Activated T-helper 2 cell treated with anti-CD3 and anti-CD28 coated beads, Interferon-gamma antibody, Interleukin-2, Interleukin-4, amounts not matched to agents 10 μg/mL and 5 μg/mL and 100 μg/mL, durations not matched to agents 14 hours and 24 hours and 36 hours (primary cell): ENCODE results near the gene OR2AE1. TPM values are rescaled to one million over a fixed set of nuclear protein-coding genes. Genes with fewer than 3 reads are reported as not detected.

Experiments
- DNase-seq: peaks from one replicate; pipeline ENCODE4 v3.0.0; 2021; ENCODE audit warnings: low spot score
- H3K27ac Mint-ChIP-seq: one replicate; pipeline ENCODE4 v1.8.0; 2021; ENCODE audit warnings: mixed read lengths
- H3K27me3 Mint-ChIP-seq: one replicate; pipeline ENCODE4 v1.8.0; 2021; ENCODE audit warnings: low read depth, mixed read lengths
- H3K36me3 Mint-ChIP-seq: one replicate; pipeline ENCODE4 v1.8.0; 2021; ENCODE audit warnings: low read depth, mixed read lengths
- H3K4me1 Mint-ChIP-seq: one replicate; pipeline ENCODE4 v1.8.0; 2021; ENCODE audit warnings: low read depth, mixed read lengths
- H3K4me3 Mint-ChIP-seq: one replicate; pipeline ENCODE4 v1.8.0; 2021; ENCODE audit warnings: low read depth, mild to moderate bottlenecking, moderate library complexity, mixed read lengths
- H3K9me3 Mint-ChIP-seq: one replicate; pipeline ENCODE4 v1.8.0; 2021; ENCODE audit warnings: mixed read lengths
- intact Hi-C: fragments of 100-400 bp; cut with micrococcal nuclease; formaldehyde crosslinking; loops from one replicate; pipeline ENCODE4 v1.15.1; 2023
- total RNA-seq: library from RNA; stranded (reverse); gene quantifications from 2 replicates; pipeline ENCODE4 v1.2.3, GENCODE V29; 2022

The OR2AE1 gene
- total RNA-seq: 0.23 and 0.46 TPM in 2 replicates

DNA sequence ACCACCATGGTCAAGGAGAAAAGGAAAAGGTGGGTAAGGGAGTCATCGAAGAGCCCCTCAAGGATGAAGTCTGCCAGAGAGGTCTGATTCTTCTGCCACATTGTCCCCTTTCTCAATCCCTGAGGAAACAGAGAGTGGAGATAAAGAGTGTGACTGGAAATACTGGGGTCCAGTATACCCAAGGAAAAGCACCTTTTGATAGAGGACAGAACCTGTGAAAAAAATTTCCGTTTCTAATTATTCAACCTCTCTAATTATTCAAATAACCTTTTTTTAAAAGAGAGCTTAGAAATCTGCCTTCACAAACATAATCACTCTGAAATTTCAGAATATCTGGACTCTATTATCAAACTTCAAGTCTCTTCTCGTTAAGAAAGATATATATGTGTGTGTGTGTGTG is at the start of gene OR2AE1:
OR2AE1 (minus strand) TSS at position 101 of the 400 bp plus-strand sequence; CDS start at position 101, 0 bp downstream.
- no peaks in the 10 kb centered on the region for H3K9me3 Mint-ChIP-seq
- H3K4me3 Mint-ChIP-seq: no peak within 1 kb of the TSS
- H3K4me1 Mint-ChIP-seq: no peaks in the 10 kb centered on the region
- H3K27me3 Mint-ChIP-seq: no peaks in the 10 kb centered on the region
- H3K36me3 Mint-ChIP-seq: no peaks in the 10 kb centered on the region
- H3K27ac Mint-ChIP-seq: no peak within 1 kb of the TSS
- intact Hi-C loops: no loop called here
- no peak for DNase-seq

- no peaks in the 10 kb centered on the region for H3K9me3 Mint-ChIP-seq
- DNase-seq: no peak
- no peak overlapping the region for H3K4me3 Mint-ChIP-seq
- peaks cover 17% of the 10 kb centered on the region for H3K4me1 Mint-ChIP-seq
- peaks cover 35% of the 10 kb centered on the region for H3K27me3 Mint-ChIP-seq
- no peak overlapping the region for H3K27ac Mint-ChIP-seq
- H3K36me3 Mint-ChIP-seq: peaks cover 8% of the 10 kb centered on the region
- intact Hi-C loops: no loop called here
Observed at GRCh38 chr7:99926321-99926720, 49.5 kb upstream of the OR2AE1 start.

GRCh38 chr7:99923200-99923599 is 46.4 kb upstream of the OR2AE1 start:
- H3K27ac Mint-ChIP-seq: no peak overlapping the region

GRCh38 chr7:99920149-99920548 is 43.3 kb upstream of the OR2AE1 start:
- H3K36me3 Mint-ChIP-seq: peaks cover 34% of the 10 kb centered on the region
- H3K27me3 Mint-ChIP-seq: peaks cover 4% of the 10 kb centered on the region
- H3K27ac Mint-ChIP-seq: peak overlapping the region; percentile 94
- DNase-seq: no peak
- intact Hi-C loops: no loop called here
- no peaks in the 10 kb centered on the region for H3K9me3 Mint-ChIP-seq
- H3K4me1 Mint-ChIP-seq: peaks cover 24% of the 10 kb centered on the region
- peak overlapping the region; percentile 96 for H3K4me3 Mint-ChIP-seq

More at GRCh38 chr7:99923200-99923599, 46.4 kb upstream of the OR2AE1 start:
- Mint-ChIP-seq H3K27me3 (peaks cover 27% of the 10 kb centered on the region), H3K4me1 (peaks cover 8% of the 10 kb centered on the region), H3K4me3 (no peak overlapping the region), H3K36me3 (peaks cover 14% of the 10 kb centered on the region), H3K9me3 (no peaks in the 10 kb centered on the region)
- DNase-seq: no peak
- intact Hi-C loops: no loop called here

GRCh38 chr7:99919814-99920112 is 42.9 kb upstream of the OR2AE1 start:
- intact Hi-C loops: loop anchor here (2.0 to 10.0 kb wide), 2 partner anchors 161 to 205 kb away; partner anchors contain the start of genes MBLAC1 and ZNF3
- Mint-ChIP-seq H3K4me1 (peaks cover 26% of the 10 kb centered on the region), H3K4me3 (peak overlapping the region; percentile 96), H3K27me3 (peaks cover 2% of the 10 kb centered on the region), H3K27ac (peak overlapping the region; percentile 94), H3K36me3 (peaks cover 36% of the 10 kb centered on the region), H3K9me3 (no peaks in the 10 kb centered on the region)
- no peak for DNase-seq

- peak within 1 kb of the TSS; percentile 94 for H3K27ac Mint-ChIP-seq
- H3K9me3 Mint-ChIP-seq: no peaks in the 10 kb centered on the region
- peak; percentile 90 for DNase-seq
- H3K4me3 Mint-ChIP-seq: peak within 1 kb of the TSS; percentile 96
- no peaks in the 10 kb centered on the region for H3K27me3 Mint-ChIP-seq
- intact Hi-C loops: loop anchor here (2.0 to 10.0 kb wide), 2 partner anchors 162 to 206 kb away; partner anchors contain the start of genes MBLAC1 and ZNF3
- H3K36me3 Mint-ChIP-seq: peaks cover 36% of the 10 kb centered on the region
- peaks cover 29% of the 10 kb centered on the region for H3K4me1 Mint-ChIP-seq
Observed at GRCh38 chr7:99918959-99919813, 42.4 kb upstream of the OR2AE1 start, which contains the start of gene TRIM4. Gene TRIM4 (minus strand): TSS chr7:99919530. CDS start chr7:99919401, 129 bp downstream.

GRCh38 chr7:99910976-99911375 is 34.1 kb upstream of the OR2AE1 start:
- H3K27ac Mint-ChIP-seq: no peak overlapping the region
- peaks cover 17% of the 10 kb centered on the region for H3K4me1 Mint-ChIP-seq
- H3K27me3 Mint-ChIP-seq: no peaks in the 10 kb centered on the region
- H3K36me3 Mint-ChIP-seq: peaks cover 57% of the 10 kb centered on the region
- no peaks in the 10 kb centered on the region for H3K9me3 Mint-ChIP-seq
- intact Hi-C loops: loop anchor here (5.0 to 10.0 kb wide), 2 partner anchors 36 to 214 kb away; partner anchors contain the start of gene MBLAC1
- no peak overlapping the region for H3K4me3 Mint-ChIP-seq
- no peak for DNase-seq

DNA sequence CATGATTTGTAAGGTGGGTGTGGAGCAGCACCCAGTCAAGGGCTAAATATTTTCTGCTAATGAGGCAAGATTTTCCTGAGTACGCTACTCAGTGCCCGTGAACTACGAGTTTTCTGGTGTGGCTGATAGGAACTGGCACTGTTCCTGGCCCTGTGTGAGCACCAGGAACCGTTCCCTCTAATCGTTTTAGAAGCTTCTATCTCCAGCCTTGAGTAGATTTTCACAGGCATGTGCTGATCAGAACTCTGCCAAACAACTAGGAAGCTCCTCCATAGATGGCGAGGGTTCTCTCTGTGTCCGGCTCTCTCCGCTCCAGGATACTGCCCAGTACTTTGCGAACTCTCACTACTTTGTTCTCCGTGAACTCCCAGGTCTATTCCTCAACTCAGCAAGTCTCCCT is 24.7 kb upstream of the OR2AE1 start:
- Mint-ChIP-seq H3K9me3 (no peaks in the 10 kb centered on the region), H3K4me3 (no peak overlapping the region), H3K4me1 (peaks cover 6% of the 10 kb centered on the region), H3K27me3 (no peaks in the 10 kb centered on the region), H3K27ac (no peak overlapping the region), H3K36me3 (peaks cover 77% of the 10 kb centered on the region)
- intact Hi-C loops: no loop called here
- DNase-seq: no peak

DNA sequence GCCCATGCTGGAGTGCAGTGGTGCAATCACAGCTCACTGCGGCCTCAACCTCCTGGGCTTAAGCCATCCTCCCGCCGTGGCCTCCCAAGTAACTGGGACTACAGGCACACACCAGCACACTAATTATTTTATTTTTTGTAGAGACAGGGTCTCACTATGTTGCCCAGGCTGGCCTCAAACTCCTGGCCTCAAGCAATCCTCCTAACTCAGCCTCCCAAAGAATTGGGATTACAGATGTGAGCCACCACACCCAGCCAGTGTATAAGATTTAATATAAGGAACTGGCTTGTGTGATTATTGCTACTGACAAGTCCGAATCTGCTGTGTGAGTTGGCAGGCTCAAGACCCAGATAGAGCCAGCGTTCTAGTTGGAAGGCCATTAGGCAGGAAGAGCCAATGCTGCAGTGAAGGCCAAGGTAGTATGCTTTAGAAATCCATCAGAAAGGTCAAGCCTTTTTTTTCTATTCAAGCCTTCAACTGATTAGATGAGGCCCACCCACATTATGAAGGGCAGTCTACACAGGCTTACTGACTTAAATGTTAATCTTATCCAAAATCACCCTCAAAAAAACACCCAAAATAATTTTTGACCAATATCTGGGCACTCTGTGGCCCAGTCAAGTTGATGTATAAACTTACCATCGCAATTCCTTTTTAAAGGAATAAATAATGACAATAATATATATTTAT is 23.1 kb upstream of the OR2AE1 start:
- intact Hi-C loops: no loop called here
- H3K36me3 Mint-ChIP-seq: peaks cover 65% of the 10 kb centered on the region
- peaks cover 6% of the 10 kb centered on the region for H3K4me1 Mint-ChIP-seq
- DNase-seq: no peak
- H3K9me3 Mint-ChIP-seq: no peaks in the 10 kb centered on the region
- no peak overlapping the region for H3K27ac Mint-ChIP-seq
- no peaks in the 10 kb centered on the region for H3K27me3 Mint-ChIP-seq
- no peak overlapping the region for H3K4me3 Mint-ChIP-seq

DNA sequence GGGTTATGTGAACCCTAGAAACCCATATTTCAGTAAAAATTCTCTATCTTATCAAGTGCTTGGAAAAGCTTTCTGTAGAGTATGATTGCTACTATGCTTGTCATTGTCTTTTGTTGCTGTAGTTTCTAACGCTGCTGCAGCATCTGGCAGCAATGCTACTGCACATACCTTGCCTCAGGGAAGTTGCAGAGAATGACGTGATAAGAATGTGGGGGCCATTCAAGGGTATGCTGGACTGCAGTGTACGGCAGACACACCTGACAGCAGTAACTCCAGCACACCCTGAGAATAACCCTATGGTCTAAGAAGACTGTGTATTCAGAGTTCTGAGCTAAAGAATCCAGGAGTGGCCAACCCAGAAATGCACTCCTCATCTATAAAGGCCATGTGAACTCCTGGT is 22.0 kb upstream of the OR2AE1 start:
- H3K27ac Mint-ChIP-seq: no peak overlapping the region
- peaks cover 6% of the 10 kb centered on the region for H3K4me1 Mint-ChIP-seq
- H3K27me3 Mint-ChIP-seq: no peaks in the 10 kb centered on the region
- intact Hi-C loops: no loop called here
- no peaks in the 10 kb centered on the region for H3K9me3 Mint-ChIP-seq
- no peak overlapping the region for H3K4me3 Mint-ChIP-seq
- H3K36me3 Mint-ChIP-seq: peaks cover 59% of the 10 kb centered on the region
- no peak for DNase-seq

GRCh38 chr7:99898023-99898357 is 21.2 kb upstream of the OR2AE1 start:
- Mint-ChIP-seq H3K27ac (no peak overlapping the region), H3K36me3 (peaks cover 56% of the 10 kb centered on the region), H3K4me3 (no peak overlapping the region), H3K9me3 (no peaks in the 10 kb centered on the region), H3K4me1 (peaks cover 6% of the 10 kb centered on the region), H3K27me3 (no peaks in the 10 kb centered on the region)
- no peak for DNase-seq
- intact Hi-C loops: no loop called here

GRCh38 chr7:99897322-99898022 is 20.6 kb upstream of the OR2AE1 start:
- Mint-ChIP-seq H3K9me3 (no peaks in the 10 kb centered on the region), H3K27me3 (no peaks in the 10 kb centered on the region), H3K36me3 (peaks cover 56% of the 10 kb centered on the region), H3K27ac (no peak overlapping the region), H3K4me3 (no peak overlapping the region), H3K4me1 (peaks cover 6% of the 10 kb centered on the region)
- intact Hi-C loops: no loop called here
- no peak for DNase-seq
